H1 (cell line): ENCODE results near the gene PLXNA4. TPM values are rescaled to one million over a fixed set of nuclear protein-coding genes. Genes with fewer than 3 reads are reported as not detected.

Experiments used
- ATF3 ChIP-seq: IDR thresholded peaks from 2 replicates; pipeline ENCODE4 v1.6.1; 2011; ENCODE audit warnings: low read depth, mild to moderate bottlenecking, low read length; ENCODE audit not compliant: insufficient read depth
- EP300 ChIP-seq, 2 experiments: IDR thresholded peaks; 1 replicate in 1 of 2; 2 replicates in 1 of 2; pipeline ENCODE4 v1.6.1; 2011 to 2012; ENCODE audit warnings: low read depth in 2 of 2, low read length in 2 of 2, mild to moderate bottlenecking in 2 of 2, borderline replicate concordance in 1 of 2, inconsistent platforms in 1 of 2, moderate library complexity in 1 of 2
- RXRA ChIP-seq: IDR thresholded peaks from 2 replicates; pipeline ENCODE4 v1.6.1; 2011; ENCODE audit warnings: low read depth, mild to moderate bottlenecking, low read length, moderate library complexity; ENCODE audit not compliant: insufficient read depth
- SUZ12 ChIP-seq: fragments of 200-600 bp; sonication (generic); IDR thresholded peaks from 2 replicates; pipeline ENCODE4 v1.6.1; 2012; ENCODE audit warnings: mild to moderate bottlenecking, inconsistent platforms, low read length, moderate library complexity, mixed read lengths
- polyA plus RNA-seq, 7 experiments: library from polyadenylated mRNA; depleted of rRNA in 3 of 7; stranded (reverse) in 5 of 7; unstranded in 2 of 7; fragments of >200 nt in 5 of 7; fragments of 200-250 nt in 2 of 7; gene quantifications; 1 replicate in 5 of 7; 2 replicates in 1 of 7; 4 replicates in 1 of 7; pipeline versions ENCODE4 v1.2.1 to v1.2.3, GENCODE V29; 2011 to 2013; ENCODE audit warnings: missing spikeins in 2 of 7, mixed read lengths in 2 of 7
- total RNA-seq: library from RNA; stranded (reverse); fragmentation: NEBNext Ultra II Directional; extraction: Animal tissue kit (Norgen Biotek cat#: 25700); gene quantifications from 2 replicates; pipeline ENCODE4 v1.2.1, GENCODE V29; 2021

The PLXNA4 gene
- total and polyA plus RNA-seq, 2 of the 8 experiments (the other 6 are each of a cell fraction or from before 2014, with no cell fraction given): 0.76 to 0.79 TPM

GRCh38 chr7:132500727-132501440 is 75.4 kb downstream of the PLXNA4 start (continued):
- no peak for TF ChIP-seq ATF3
- no peak for TF ChIP-seq RXRA
- no peak for TF ChIP-seq SUZ12
- no peak for TF ChIP-seq EP300 (IDR thresholded peaks at IDR 0.05; ENCODE audit: borderline replicate concordance in 1 of 2, low read depth in 2 of 2, low read length in 2 of 2)
